GM18520 (cell line): Measurements from ENCODE around the gene NCOA3.

ENCODE experiments used
- ATAC-seq: cut with Tn5 transposase; IDR thresholded peaks from one replicate; pipeline ENCODE4 v1.9.1; 2021; ENCODE audit not compliant: unreplicated experiment

The NCOA3 gene

GRCh38 chr20:47700327-47700726 lies 198.6 kb downstream of the NCOA3 start:
- ATAC-seq: no peak

- no peak for ATAC-seq
Observed at GRCh38 chr20:47701612-47702011, 199.9 kb downstream of the NCOA3 start.

- no peak for ATAC-seq
Observed at GRCh38 chr20:47703748-47704147, 202.1 kb downstream of the NCOA3 start.

DNA sequence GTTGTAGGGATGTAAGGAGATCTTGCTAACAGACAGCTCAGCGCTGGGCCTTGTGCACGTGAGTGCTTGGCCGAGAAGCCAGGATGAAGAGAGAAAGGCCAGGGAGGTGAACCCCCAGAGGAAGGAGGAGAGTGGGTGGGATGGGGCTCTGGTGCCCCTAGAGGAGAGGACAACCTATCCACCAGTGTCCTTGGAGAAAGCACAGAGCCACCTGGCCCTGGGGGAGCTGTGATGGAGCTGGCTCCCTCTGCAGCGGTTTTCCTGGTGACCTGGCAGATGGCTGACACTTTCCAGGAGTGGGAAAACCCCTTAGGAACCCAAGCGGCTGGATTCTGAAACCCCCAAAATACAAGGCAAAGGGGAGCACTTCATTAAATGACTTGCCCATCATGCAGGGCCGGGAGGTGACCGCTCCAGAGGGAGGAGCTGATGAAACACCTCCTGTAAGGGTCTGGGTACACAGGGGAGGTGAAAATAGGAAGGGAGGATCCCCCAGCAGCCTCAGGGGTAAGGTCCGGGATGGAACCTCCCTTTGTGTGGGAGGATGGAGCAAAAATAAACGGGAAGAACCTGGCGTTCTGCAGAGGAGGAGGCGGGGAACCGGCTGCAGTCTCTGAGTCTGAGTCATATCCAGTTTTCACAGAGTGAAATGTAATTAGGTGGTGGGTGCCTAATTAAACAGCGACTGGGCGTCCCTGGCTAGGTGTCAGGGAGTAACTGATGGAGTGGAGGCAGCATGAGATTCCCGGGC lies 203.2 kb downstream of the NCOA3 start:
- ATAC-seq: no peak

- no peak for ATAC-seq
Observed at GRCh38 chr20:47705497-47705856, 203.8 kb downstream of the NCOA3 start.

DNA sequence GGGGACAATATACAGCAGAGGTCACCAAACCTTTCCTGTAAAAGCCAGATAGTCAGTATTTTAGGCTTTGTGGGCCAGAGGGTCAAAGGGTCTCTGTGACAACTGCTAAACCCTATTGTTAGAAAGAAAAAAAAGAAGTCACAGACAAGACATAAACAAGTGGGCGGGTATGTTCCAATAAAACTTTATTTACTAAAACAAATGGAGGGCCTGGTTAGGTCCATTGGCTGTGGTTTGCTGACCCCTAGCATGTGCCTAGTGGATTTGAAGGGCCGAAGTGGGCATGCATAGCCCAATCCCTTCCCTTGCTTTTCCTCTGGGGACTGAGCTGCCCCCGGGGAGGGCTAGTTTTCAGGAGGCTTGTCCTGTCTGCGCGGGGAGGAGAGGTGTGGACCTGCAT lies 204.7 kb downstream of the NCOA3 start:
- ATAC-seq: no peak
